Neural crest cell (in vitro differentiated cells): ENCODE measurements around the gene NCR3LG1. TPM values are rescaled to one million over a fixed set of nuclear protein-coding genes. Genes with fewer than 3 reads are reported as not detected.

ENCODE experiments used
- DNase-seq: peaks from one replicate; pipeline ENCODE4 v3.0.0; 2021; ENCODE audit warnings: low read depth, mixed read lengths, low spot score
- H3K27ac Mint-ChIP-seq: one replicate; pipeline ENCODE4 v1.8.0; 2021; ENCODE audit warnings: mild to moderate bottlenecking, mixed read lengths; ENCODE audit not compliant: unreplicated experiment
- H3K27me3 Mint-ChIP-seq: 2 replicates; pipeline ENCODE4 v1.8.0; 2021; ENCODE audit warnings: low read depth, mild to moderate bottlenecking, mixed read lengths
- H3K36me3 Mint-ChIP-seq: 2 replicates; pipeline ENCODE4 v1.8.0; 2021; ENCODE audit warnings: low read depth, mild to moderate bottlenecking, mixed read lengths
- H3K4me1 Mint-ChIP-seq: 2 replicates; pipeline ENCODE4 v1.8.0; 2021; ENCODE audit warnings: mixed read lengths
- H3K4me3 Mint-ChIP-seq: one replicate; pipeline ENCODE4 v1.8.0; 2021; ENCODE audit warnings: mild to moderate bottlenecking, mixed read lengths
- H3K9me3 Mint-ChIP-seq: 2 replicates; pipeline ENCODE4 v1.8.0; 2021; ENCODE audit warnings: mixed read lengths
- total RNA-seq: library from RNA; stranded (reverse); gene quantifications from 2 replicates; pipeline ENCODE4 v1.2.1, GENCODE V29; 2021
- TF ChIP-seq, protein P1 (sequence below): fragments of 200-600 bp; sonication (generic); conservative IDR thresholded peaks from 2 replicates; pipeline ENCODE4 v1.5.0; 2021; ENCODE audit warnings: antibody characterized with exemption, mild to moderate bottlenecking

Gene NCR3LG1
- total RNA-seq, 1 donor from 2014 or later = 18.8 TPM

DNA sequence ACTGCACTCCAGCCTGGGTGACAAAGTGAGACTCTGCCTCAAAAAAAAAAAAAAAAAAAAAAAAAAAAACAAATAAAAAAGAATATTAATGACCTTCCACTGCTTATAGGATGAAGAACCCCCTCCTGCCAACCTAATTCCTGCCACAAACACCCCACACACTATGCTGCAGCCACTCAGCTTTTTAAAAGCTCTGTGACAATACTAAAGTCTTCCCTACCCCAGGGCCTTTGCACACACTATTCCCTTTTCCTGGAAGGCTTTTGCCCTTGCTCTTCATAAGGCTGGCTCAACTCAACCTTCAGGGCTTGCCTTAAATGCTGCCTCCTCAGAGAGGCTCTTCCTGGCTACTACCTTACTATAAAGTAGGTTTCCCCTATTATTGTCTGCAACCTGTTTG lies 47.6 kb downstream of the NCR3LG1 start:
- Mint-ChIP-seq H3K9me3 (no peaks in the 10 kb centered on the region), H3K4me3 (no peak overlapping the region), H3K4me1 (no peaks in the 10 kb centered on the region), H3K27me3 (no peaks in the 10 kb centered on the region), H3K36me3 (no peaks in the 10 kb centered on the region), H3K27ac (no peak overlapping the region)
- no peak for DNase-seq
- TF ChIP-seq, protein P1, sequence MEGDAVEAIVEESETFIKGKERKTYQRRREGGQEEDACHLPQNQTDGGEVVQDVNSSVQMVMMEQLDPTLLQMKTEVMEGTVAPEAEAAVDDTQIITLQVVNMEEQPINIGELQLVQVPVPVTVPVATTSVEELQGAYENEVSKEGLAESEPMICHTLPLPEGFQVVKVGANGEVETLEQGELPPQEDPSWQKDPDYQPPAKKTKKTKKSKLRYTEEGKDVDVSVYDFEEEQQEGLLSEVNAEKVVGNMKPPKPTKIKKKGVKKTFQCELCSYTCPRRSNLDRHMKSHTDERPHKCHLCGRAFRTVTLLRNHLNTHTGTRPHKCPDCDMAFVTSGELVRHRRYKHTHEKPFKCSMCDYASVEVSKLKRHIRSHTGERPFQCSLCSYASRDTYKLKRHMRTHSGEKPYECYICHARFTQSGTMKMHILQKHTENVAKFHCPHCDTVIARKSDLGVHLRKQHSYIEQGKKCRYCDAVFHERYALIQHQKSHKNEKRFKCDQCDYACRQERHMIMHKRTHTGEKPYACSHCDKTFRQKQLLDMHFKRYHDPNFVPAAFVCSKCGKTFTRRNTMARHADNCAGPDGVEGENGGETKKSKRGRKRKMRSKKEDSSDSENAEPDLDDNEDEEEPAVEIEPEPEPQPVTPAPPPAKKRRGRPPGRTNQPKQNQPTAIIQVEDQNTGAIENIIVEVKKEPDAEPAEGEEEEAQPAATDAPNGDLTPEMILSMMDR = no peak

DNA sequence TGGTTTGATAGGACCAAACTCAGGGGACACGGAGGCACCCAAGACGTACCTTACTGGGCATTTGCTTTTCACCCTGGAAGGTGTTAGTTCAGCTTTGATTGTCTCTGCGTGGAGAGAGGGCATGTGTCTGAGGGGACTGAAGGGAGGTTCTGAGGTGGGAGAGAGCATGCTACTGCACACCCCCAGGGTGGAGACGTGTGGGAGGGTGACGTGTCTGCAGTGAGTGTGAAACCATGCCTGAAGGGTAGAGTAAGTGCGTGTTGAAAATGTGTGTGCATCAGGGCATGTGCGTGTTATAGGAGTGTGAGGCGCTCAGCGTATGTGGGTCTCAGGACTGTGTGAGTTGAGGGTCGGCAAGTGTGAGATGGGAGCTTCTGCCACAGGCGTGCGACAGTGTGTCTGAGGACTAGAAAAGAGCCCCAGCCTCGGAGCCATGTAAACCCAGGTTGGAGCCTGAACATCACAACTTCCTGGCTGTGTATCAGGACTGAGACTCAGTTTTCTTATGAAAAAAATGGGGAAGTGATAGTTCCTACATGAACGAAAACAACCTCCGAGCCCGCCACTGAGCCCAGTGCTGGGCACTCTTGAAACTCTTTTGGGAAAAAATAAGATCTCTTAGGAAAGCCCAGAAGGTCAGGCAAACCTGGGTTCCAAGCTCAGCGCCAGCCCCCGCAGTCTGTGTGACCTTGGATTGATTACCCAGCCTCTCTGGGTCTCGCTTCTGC lies 48.6 kb downstream of the NCR3LG1 start:
- DNase-seq = no peak
- Mint-ChIP-seq H3K27ac (no peak overlapping the region), H3K9me3 (no peaks in the 10 kb centered on the region), H3K36me3 (no peaks in the 10 kb centered on the region), H3K4me3 (no peak overlapping the region), H3K4me1 (no peaks in the 10 kb centered on the region), H3K27me3 (no peaks in the 10 kb centered on the region)
- TF ChIP-seq, protein P1 = no peak

DNA sequence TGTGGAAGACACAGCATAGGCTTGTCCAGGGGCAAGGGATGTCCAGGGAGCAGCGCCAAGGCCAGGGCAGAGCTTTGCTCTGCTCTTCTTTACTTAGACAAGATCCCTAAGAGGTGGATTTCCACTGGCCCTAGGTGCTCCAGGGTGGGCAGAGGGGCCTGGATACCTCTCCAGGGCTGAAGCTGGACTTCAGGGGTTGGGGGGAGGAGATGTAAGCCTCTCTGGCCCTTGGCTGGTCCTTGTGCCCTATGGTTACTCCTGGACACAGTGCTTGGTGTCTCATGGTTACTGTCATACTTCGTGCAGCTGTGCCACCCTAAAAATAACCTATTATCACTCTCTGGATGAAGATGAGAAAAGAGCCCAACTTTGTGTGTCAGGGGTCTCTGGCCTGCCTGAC lies 49.7 kb downstream of the NCR3LG1 start:
- DNase-seq = no peak
- Mint-ChIP-seq H3K36me3 (no peaks in the 10 kb centered on the region), H3K27ac (no peak overlapping the region), H3K27me3 (no peaks in the 10 kb centered on the region), H3K9me3 (no peaks in the 10 kb centered on the region), H3K4me1 (peaks cover 4% of the 10 kb centered on the region), H3K4me3 (no peak overlapping the region)
- TF ChIP-seq, protein P1 = no peak

DNA sequence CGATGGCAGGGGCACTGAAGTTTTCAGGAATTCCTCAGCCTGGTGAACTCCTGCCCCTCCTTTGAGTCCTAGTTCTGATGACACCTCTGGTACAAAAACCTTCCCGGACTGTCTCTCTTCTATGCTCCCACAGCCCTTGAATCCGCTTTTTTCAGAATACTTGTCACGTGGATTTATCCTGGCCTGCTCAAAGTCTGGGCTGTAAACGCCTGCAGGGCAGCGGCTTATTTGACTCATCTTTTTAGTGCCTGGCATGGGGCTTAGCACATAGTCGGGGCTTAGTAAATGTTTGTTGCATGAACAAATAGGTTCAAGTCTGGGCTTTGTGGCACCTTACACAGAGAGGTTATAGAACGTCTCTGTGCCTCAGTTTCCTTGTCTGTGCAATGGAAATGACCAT lies 50.2 kb downstream of the NCR3LG1 start:
- TF ChIP-seq, protein P1 = no peak
- no peaks in the 10 kb centered on the region for H3K27me3 Mint-ChIP-seq
- H3K4me3 Mint-ChIP-seq = no peak overlapping the region
- H3K36me3 Mint-ChIP-seq = no peaks in the 10 kb centered on the region
- H3K4me1 Mint-ChIP-seq = peaks cover 4% of the 10 kb centered on the region
- no peak overlapping the region for H3K27ac Mint-ChIP-seq
- no peaks in the 10 kb centered on the region for H3K9me3 Mint-ChIP-seq
- DNase-seq = no peak

GRCh38 chr11:17402486-17402885 lies 50.9 kb downstream of the NCR3LG1 start:
- H3K36me3 Mint-ChIP-seq = no peaks in the 10 kb centered on the region
- TF ChIP-seq, protein P1 = no peak

More at GRCh38 chr11:17402486-17402885, 50.9 kb downstream of the NCR3LG1 start:
- no peak overlapping the region for H3K4me3 Mint-ChIP-seq
- no peaks in the 10 kb centered on the region for H3K9me3 Mint-ChIP-seq
- H3K4me1 Mint-ChIP-seq = peaks cover 4% of the 10 kb centered on the region
- H3K27ac Mint-ChIP-seq = no peak overlapping the region
- no peak for DNase-seq
- no peaks in the 10 kb centered on the region for H3K27me3 Mint-ChIP-seq
